ENCODE data around the gene KCNJ11. TPM values are rescaled to one million over a fixed set of nuclear protein-coding genes. Genes with fewer than 3 reads are reported as not detected.
A peak's percentile ranks its signal among the peaks of the same experiment; 100 is the strongest.

KCNJ11 gene
- total and polyA plus RNA-seq, 2 of the 8 experiments (the other 6 are each of a cell fraction or from before 2014, with no cell fraction given): 3.8 to 6.3 TPM

GRCh38 chr11:17389211-17389956 is 925 bp upstream of the KCNJ11 start (continued):
- TF ChIP-seq RNF2 (IDR thresholded peaks at IDR 0.05; ENCODE audit: borderline replicate concordance, low read depth, low read length, missing control alignments, poor library complexity, severe bottlenecking) (no peak), YY1 (IDR thresholded peaks at IDR 0.05; ENCODE audit: low read depth, low read length) (no peak), SIN3A (conservative IDR thresholded peaks at IDR 0.05 in 1 of 2, IDR thresholded peaks at IDR 0.05 in 1 of 2; ENCODE audit: low read depth in 1 of 2, low read length in 2 of 2) (peak in 1 of 2 experiments; percentile 15; a peak in 1 of 4 replicates), POLR2AphosphoS5 (IDR thresholded peaks at IDR 0.05; ENCODE audit: low read depth, low read length) (no peak), SP4 (IDR thresholded peaks at IDR 0.05; ENCODE audit: low read length) (peak; percentile 47; the same call in 1 of the 2 replicates), BACH1 (IDR thresholded peaks at IDR 0.05; ENCODE audit: low read length) (peak; percentile 64; the same call in 1 of the 2 replicates), ZNF274 (IDR thresholded peaks at IDR 0.05; ENCODE audit: borderline replicate concordance, extremely low read depth, low read length) (no peak), EGR1 (IDR thresholded peaks at IDR 0.05; ENCODE audit: borderline replicate concordance, low read depth, low read length) (peak; percentile 77), ATF2 (IDR thresholded peaks at IDR 0.05; ENCODE audit: low read length) (no peak), CHD2 (IDR thresholded peaks at IDR 0.05; ENCODE audit: low read length) (peak; percentile 57; the same call in 1 of the 2 replicates), NRF1 (IDR thresholded peaks at IDR 0.05; ENCODE audit: low read depth, low read length) (no peak), SUZ12 (IDR thresholded peaks at IDR 0.05; ENCODE audit: low read length) (no peak), ATF3 (IDR thresholded peaks at IDR 0.05; ENCODE audit: insufficient read depth, low read depth, low read length) (no peak), MAFK (IDR thresholded peaks at IDR 0.05; ENCODE audit: low read depth, low read length) (no peak), CBX5 (IDR thresholded peaks at IDR 0.05; ENCODE audit: low read depth, low read length) (no peak), CREB1 (IDR thresholded peaks at IDR 0.05) (peak; percentile 37; the same call in 1 of the 2 replicates), BCL11A (IDR thresholded peaks at IDR 0.05; ENCODE audit: low read depth in 2 of 2, low read length in 2 of 2) (no peak), BRCA1 (IDR thresholded peaks at IDR 0.05; ENCODE audit: low read depth, low read length) (no peak), CEBPB (IDR thresholded peaks at IDR 0.05; ENCODE audit: low read depth, low read length) (no peak), KDM5A (IDR thresholded peaks at IDR 0.05; ENCODE audit: low read length) (no peak), SIRT6 (IDR thresholded peaks at IDR 0.05; ENCODE audit: low read length) (no peak), CTBP2 (IDR thresholded peaks at IDR 0.05; ENCODE audit: borderline replicate concordance, insufficient read depth, insufficient read length, low read length) (no peak), TAF1 (IDR thresholded peaks at IDR 0.05; ENCODE audit: low read depth, low read length) (no peak)
